GM23248 (cell line): ENCODE data around the gene SOX13.

Experiments used
- EZH2 ChIP-seq: fragments of 200-600 bp; sonication (generic); IDR thresholded peaks from 2 replicates; pipeline ENCODE4 v1.6.1; 2018; ENCODE audit warnings: antibody characterized with exemption, mild to moderate bottlenecking; ENCODE audit not compliant: insufficient read depth, poor library complexity, severe bottlenecking
- EZH2phosphoT487 ChIP-seq: fragments of 200-600 bp; sonication (generic); IDR thresholded peaks from 2 replicates; pipeline ENCODE4 v1.6.1; 2018; ENCODE audit warnings: antibody characterized with exemption, moderate library complexity, mild to moderate bottlenecking, low read depth; ENCODE audit not compliant: insufficient read depth

- TF ChIP-seq EZH2, result no peak
- no peak for TF ChIP-seq EZH2phosphoT487
Measured at GRCh38 chr1:204069887-204070286, 3.0 kb upstream of the SOX13 start.
